RWPE2 (cell line): ENCODE results near the gene GABRD.
"Not testable (repeated sequence)": the region's sequence is repeated elsewhere in the genome, so short reads cannot be mapped to it uniquely, and the experiment has no call there.

ENCODE experiments used
- ATAC-seq: fragments of 200-7000 bp; cut with Tn5 transposase; 3 replicates; pipeline ENCODE4 v1.9.1; 2021; ENCODE audit warnings: low read depth
- DNase-seq: peaks from one replicate; pipeline ENCODE4 v3.0.0-alpha.2; 2020; ENCODE audit warnings: low spot score
- H3K27ac ChIP-seq: fragments of 450-650 bp; 2 replicates; pipeline ENCODE4 v1.5.1; 2017; ENCODE audit warnings: mild to moderate bottlenecking; ENCODE audit not compliant: poor library complexity, severe bottlenecking
- H3K27me3 ChIP-seq: fragments of 250-450 bp; sonication (Bioruptor Pico); 2 replicates; pipeline ENCODE4 v1.5.1; 2021; ENCODE audit warnings: mild to moderate bottlenecking, moderate library complexity; ENCODE audit not compliant: insufficient read depth, poor library complexity, severe bottlenecking
- H3K36me3 ChIP-seq: fragments of 250-450 bp; sonication (Bioruptor Pico); 2 replicates; pipeline ENCODE4 v1.5.1; 2020; ENCODE audit warnings: low read depth, mild to moderate bottlenecking, moderate library complexity
- H3K4me1 ChIP-seq: fragments of 250-450 bp; sonication (Bioruptor Pico); 2 replicates; pipeline ENCODE4 v1.5.1; 2021; ENCODE audit warnings: mild to moderate bottlenecking, moderate library complexity; ENCODE audit not compliant: insufficient read depth, poor library complexity, severe bottlenecking
- H3K4me3 ChIP-seq: fragments of 250-450 bp; sonication (Bioruptor Pico); 2 replicates; pipeline ENCODE4 v1.5.1; 2021; ENCODE audit warnings: mild to moderate bottlenecking, moderate library complexity; ENCODE audit not compliant: severe bottlenecking
- H3K9me3 ChIP-seq: fragments of 250-450 bp; sonication (Bioruptor Pico); 2 replicates; pipeline ENCODE4 v1.5.1; 2021; ENCODE audit warnings: mild to moderate bottlenecking, moderate library complexity; ENCODE audit not compliant: severe bottlenecking
- TF ChIP-seq, protein P1 (sequence below): fragments of 450-650 bp; IDR thresholded peaks from one replicate; pipeline ENCODE4 v1.5.1; 2017; ENCODE audit warnings: mild to moderate bottlenecking, moderate library complexity; ENCODE audit not compliant: poor library complexity, severe bottlenecking

The GABRD gene

DNA sequence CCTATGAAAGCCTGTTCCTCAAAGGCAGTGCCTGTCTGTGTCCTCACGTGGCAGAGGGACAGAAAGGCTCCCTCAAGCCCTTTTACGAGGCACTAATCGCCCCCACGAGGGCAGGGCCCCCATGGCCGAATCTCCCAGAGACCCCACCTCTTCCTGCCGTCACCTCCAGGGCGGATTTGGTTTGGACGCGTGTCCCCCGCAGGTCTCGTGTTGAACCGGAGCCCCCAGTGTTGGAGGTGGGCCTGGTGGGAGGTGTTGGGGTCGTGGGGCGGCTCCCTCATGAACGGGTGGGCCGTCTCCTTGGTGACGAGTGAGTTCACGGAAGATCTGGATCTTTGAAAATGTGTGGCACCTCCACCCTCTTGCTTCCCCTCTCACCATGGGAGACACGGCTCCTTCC is 43.1 kb upstream of the GABRD start:
- H3K4me3 ChIP-seq = no peak overlapping the region
- no peaks in the 10 kb centered on the region for H3K9me3 ChIP-seq
- no peaks in the 10 kb centered on the region for H3K27me3 ChIP-seq

DNA sequence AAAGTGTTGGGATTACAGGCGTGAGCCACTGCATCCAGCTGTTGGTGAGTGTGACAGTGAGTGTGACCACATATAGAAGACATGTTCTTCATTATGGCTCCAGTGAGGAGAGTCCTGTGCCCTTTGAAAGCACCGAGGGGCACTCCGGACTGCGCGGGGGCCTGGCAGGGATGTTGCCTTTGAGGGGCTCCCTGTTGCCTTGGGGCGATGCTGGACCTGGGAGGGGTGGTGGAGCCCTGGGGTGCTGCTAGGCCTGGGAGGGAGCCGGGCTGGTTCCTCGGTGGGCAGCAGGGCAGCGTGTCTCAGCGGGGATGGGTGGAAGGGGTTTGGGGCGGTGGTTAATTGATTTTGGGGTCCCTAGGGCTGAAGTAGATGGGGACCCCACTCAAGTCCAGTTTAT is 41.0 kb upstream of the GABRD start:
- Histone ChIP-seq H3K27me3 (no peaks in the 10 kb centered on the region), H3K36me3 (no peaks in the 10 kb centered on the region), H3K27ac (no peak overlapping the region), H3K4me1 (no peaks in the 10 kb centered on the region), H3K4me3 (no peak overlapping the region), H3K9me3 (no peaks in the 10 kb centered on the region)
- no peak for ATAC-seq
- TF ChIP-seq, protein P1, sequence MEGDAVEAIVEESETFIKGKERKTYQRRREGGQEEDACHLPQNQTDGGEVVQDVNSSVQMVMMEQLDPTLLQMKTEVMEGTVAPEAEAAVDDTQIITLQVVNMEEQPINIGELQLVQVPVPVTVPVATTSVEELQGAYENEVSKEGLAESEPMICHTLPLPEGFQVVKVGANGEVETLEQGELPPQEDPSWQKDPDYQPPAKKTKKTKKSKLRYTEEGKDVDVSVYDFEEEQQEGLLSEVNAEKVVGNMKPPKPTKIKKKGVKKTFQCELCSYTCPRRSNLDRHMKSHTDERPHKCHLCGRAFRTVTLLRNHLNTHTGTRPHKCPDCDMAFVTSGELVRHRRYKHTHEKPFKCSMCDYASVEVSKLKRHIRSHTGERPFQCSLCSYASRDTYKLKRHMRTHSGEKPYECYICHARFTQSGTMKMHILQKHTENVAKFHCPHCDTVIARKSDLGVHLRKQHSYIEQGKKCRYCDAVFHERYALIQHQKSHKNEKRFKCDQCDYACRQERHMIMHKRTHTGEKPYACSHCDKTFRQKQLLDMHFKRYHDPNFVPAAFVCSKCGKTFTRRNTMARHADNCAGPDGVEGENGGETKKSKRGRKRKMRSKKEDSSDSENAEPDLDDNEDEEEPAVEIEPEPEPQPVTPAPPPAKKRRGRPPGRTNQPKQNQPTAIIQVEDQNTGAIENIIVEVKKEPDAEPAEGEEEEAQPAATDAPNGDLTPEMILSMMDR = no peak
- DNase-seq = no peak

More for the DNA sequence above, 43.1 kb upstream of the GABRD start:
- TF ChIP-seq, protein P1 = no peak
- Histone ChIP-seq H3K4me1 (no peaks in the 10 kb centered on the region), H3K36me3 (no peaks in the 10 kb centered on the region), H3K27ac (no peak overlapping the region)
- no peak for DNase-seq
- no peak for ATAC-seq

DNA sequence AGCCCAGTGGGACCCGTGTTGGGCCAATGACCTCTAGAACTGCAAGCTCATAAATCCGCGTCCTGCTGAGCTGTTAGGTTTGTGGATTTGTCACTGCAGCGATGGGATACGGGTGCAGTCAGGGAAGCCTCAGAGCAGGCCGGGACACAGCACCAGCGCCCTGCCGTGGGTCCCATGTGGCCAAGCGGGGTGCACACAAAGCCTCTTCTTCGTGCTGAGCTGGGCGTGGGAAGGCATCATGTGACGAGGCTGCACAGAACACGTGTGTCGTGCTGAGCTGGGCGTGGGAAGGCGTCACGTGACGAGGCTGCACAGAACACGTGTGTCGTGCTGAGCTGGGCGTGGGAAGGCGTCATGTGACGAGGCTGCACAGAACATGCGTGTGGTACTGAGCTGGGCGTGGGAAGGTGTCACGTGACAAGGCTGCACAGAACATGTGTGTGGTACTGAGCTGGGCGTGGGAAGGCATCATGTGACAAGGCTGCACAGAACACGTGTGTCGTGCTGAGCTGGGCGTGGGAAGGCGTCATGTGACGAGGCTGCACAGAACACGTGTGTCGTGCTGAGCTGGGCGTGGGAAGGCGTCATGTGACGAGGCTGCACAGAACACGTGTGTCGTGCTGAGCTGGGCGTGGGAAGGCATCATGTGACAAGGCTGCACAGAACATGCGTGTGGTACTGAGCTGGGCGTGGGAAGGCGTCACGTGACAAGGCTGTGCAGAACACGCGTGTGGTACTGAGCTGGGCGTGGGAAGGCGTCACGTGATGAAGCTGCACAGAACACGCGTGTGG is 40.3 kb upstream of the GABRD start:
- H3K27me3 ChIP-seq, H3K4me3 ChIP-seq, DNase-seq, H3K4me1 ChIP-seq, H3K27ac ChIP-seq, H3K9me3 ChIP-seq, ATAC-seq, H3K36me3 ChIP-seq: not testable (repeated sequence)

DNA sequence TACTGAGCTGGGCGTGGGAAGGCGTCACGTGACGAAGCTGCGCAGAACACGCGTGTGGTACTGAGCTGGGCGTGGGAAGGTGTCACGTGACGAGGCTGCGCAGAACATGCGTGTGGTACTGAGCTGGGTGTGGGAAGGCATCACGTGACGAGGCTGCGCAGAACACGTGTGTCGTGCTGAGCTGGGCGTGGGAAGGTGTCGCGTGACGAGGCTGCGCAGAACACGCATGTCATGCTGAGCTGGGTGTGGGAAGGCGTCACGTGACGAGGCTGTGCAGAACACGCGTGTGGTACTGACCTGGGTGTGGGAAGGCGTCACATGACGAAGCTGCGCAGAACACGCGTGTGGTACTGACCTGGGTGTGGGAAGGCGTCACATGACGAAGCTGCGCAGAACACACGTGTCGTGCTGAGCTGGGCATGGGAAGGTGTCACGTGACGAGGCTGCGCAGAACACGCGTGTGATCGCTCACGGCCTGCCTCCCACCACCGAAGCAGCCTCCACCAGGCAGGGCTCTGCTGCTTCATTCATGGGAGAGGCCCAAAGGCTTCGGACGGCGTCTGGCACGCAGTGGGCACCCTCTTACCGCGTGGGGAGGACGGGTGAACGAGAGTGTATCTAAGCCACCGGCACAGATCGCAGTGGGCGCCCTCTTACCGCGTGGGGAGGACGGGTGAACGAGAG is 39.5 kb upstream of the GABRD start:
- DNase-seq (no peak), ATAC-seq (no peak)
- no peaks in the 10 kb centered on the region for H3K9me3 ChIP-seq
- TF ChIP-seq, protein P1 = no peak
- no peak overlapping the region for H3K4me3 ChIP-seq
- H3K27me3 ChIP-seq = no peaks in the 10 kb centered on the region
- H3K27ac ChIP-seq = no peak overlapping the region
- no peaks in the 10 kb centered on the region for H3K4me1 ChIP-seq
- no peaks in the 10 kb centered on the region for H3K36me3 ChIP-seq

DNA sequence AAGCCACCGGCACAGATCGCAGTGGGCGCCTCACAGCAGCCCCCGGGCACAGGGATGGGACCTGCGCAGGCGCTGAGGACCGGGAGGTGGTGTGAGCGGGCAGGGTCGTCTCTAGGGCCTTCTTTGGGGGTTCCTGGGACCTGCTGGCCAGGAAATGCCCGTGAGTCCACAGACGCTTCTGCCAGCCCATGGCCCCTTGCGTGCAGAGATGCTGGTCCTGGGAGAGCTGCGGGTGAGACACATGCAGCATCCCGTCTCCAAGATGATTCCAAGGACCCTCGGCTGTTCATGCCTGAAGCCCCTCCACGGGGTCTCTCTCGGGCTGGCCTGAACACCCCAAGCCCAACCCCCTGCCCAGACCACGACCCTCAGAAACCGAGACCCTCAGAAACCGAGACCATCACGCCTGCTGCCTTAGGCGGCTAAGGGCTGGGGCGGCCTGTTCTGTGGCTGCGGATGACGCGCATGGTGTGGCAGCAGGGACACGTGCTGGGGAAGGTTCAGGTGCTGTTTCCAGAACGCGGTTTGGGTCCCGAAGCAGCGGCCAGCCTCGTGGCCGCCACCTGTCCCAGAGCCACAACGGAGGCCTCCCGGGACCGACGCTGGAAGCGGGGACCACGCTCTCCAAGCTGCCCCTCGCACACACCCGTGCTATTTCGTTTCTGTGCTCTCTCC is 38.5 kb upstream of the GABRD start:
- no peak overlapping the region for H3K27ac ChIP-seq
- no peaks in the 10 kb centered on the region for H3K27me3 ChIP-seq
- no peaks in the 10 kb centered on the region for H3K4me1 ChIP-seq
- DNase-seq = no peak
- no peaks in the 10 kb centered on the region for H3K36me3 ChIP-seq
- ATAC-seq = no peak
- no peaks in the 10 kb centered on the region for H3K9me3 ChIP-seq
- H3K4me3 ChIP-seq = no peak overlapping the region
- TF ChIP-seq, protein P1 = no peak
